IgD-negative memory B cell (primary cell): Measurements from ENCODE around the gene SHISA3. TPM values are rescaled to one million over a fixed set of nuclear protein-coding genes. Genes with fewer than 3 reads are reported as not detected.
"Not testable (repeated sequence)": the region's sequence is repeated elsewhere in the genome, so short reads cannot be mapped to it uniquely, and the experiment has no call there.

ENCODE experiments used
- H3K27ac Mint-ChIP-seq, 3 donors: one replicate each; pipeline ENCODE4 v1.8.0; 2020 to 2022; ENCODE audit warnings: mild to moderate bottlenecking in 3 of 3, mixed read lengths in 3 of 3, moderate library complexity in 1 of 3
- H3K27me3 Mint-ChIP-seq: one replicate; pipeline ENCODE4 v1.8.0; 2021; ENCODE audit warnings: mixed read lengths
- H3K36me3 Mint-ChIP-seq: one replicate; pipeline ENCODE4 v1.8.0; 2020; ENCODE audit warnings: mild to moderate bottlenecking, mixed read lengths
- H3K4me1 Mint-ChIP-seq, 3 donors: one replicate each; pipeline ENCODE4 v1.8.0; 2020 to 2022; ENCODE audit warnings: mixed read lengths in 3 of 3, mild to moderate bottlenecking in 1 of 3
- H3K4me3 Mint-ChIP-seq, 4 donors: one replicate each; pipeline ENCODE4 v1.8.0; 2020 to 2022; ENCODE audit warnings: mild to moderate bottlenecking in 4 of 4, mixed read lengths in 4 of 4, moderate library complexity in 3 of 4
- H3K9me3 Mint-ChIP-seq, 3 donors: one replicate each; pipeline ENCODE4 v1.8.0; 2020 to 2021; ENCODE audit warnings: mixed read lengths in 3 of 3, mild to moderate bottlenecking in 1 of 3
- polyA plus RNA-seq: library from polyadenylated mRNA; unstranded; fragments of 300-500 nt; fragmentation: Illumina TruSeq; gene quantifications from one replicate; pipeline ENCODE4 v1.2.3, GENCODE V29; 2021

SHISA3 gene
- polyA plus RNA-seq, 1 donor from 2014 or later: 0.53 TPM

- Mint-ChIP-seq H3K27me3 (no peaks in the 10 kb centered on the region), H3K9me3 (peaks cover 0 to 3% (median 0%) of the 10 kb centered on the region in 3 donors), H3K4me1 (no peaks in the 10 kb centered on the region), H3K4me3 (no peak overlapping the region), H3K27ac (no peak overlapping the region), H3K36me3 (no peaks in the 10 kb centered on the region)
Observed at GRCh38 chr4:42371305-42372252, 25.7 kb upstream of the SHISA3 start.

DNA sequence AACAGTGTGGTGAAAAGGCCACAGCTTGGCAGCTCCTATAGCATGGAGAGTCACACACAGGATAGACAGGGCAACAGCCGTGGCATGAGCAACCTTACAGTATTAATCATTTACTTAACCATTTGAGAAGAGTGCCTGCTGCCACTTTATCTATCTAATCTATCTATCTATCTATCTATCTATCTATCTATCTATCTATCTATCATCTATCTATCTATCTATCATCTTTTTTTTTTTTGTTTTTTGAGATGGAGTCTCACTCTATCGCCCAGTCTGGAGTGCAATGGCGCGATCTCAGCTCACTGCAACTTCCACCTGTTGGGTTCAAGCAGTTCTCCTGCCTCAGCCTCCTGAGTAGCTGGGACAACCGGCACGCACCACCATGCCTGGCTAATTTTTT, 25.0 kb upstream of the SHISA3 start:
- H3K4me1 Mint-ChIP-seq, H3K4me3 Mint-ChIP-seq, H3K9me3 Mint-ChIP-seq, H3K27me3 Mint-ChIP-seq, H3K36me3 Mint-ChIP-seq, H3K27ac Mint-ChIP-seq: not testable (repeated sequence)

GRCh38 chr4:42377497-42377896, 19.8 kb upstream of the SHISA3 start:
- Mint-ChIP-seq H3K4me1 (no peaks in the 10 kb centered on the region), H3K4me3 (no peak overlapping the region), H3K27me3 (peaks cover 4% of the 10 kb centered on the region), H3K9me3 (peaks cover 0 to 3% (median 0%) of the 10 kb centered on the region in 3 donors), H3K36me3 (no peaks in the 10 kb centered on the region), H3K27ac (no peak overlapping the region)

DNA sequence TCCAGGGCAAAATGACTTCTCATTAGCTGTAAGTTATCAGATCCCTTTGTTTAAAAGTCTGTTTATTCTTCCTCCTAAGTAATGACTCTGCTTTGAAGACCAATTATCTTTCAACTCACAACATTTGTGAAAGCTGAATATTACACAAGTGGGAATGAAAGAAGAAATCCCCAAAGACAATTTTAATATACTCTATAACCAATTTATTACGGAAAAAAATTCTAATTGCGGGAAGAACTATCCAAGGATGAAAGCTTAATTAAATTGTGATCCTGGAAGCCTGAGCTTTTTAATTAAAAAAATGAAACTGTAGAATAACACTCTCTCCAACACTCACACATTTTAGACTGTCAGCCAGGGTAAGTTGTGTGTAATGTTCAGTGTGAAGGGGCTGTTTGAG, 15.6 kb upstream of the SHISA3 start:
- H3K9me3 Mint-ChIP-seq: peaks cover 0 to under 1% (median 0%) of the 10 kb centered on the region in 3 donors
- no peak overlapping the region for H3K27ac Mint-ChIP-seq
- peaks cover 4% of the 10 kb centered on the region for H3K27me3 Mint-ChIP-seq
- H3K36me3 Mint-ChIP-seq: no peaks in the 10 kb centered on the region
- H3K4me1 Mint-ChIP-seq: no peaks in the 10 kb centered on the region
- no peak overlapping the region for H3K4me3 Mint-ChIP-seq

- H3K9me3 Mint-ChIP-seq: peaks cover 0 to 4% (median 0%) of the 10 kb centered on the region in 3 donors
- no peaks in the 10 kb centered on the region for H3K27me3 Mint-ChIP-seq
- H3K4me3 Mint-ChIP-seq: no peak overlapping the region
- H3K36me3 Mint-ChIP-seq: peaks cover 3% of the 10 kb centered on the region
- H3K4me1 Mint-ChIP-seq: peaks cover 3 to 8% (median 4%) of the 10 kb centered on the region in 3 donors
- H3K27ac Mint-ChIP-seq: no peak overlapping the region
Observed at GRCh38 chr4:42385516-42385915, 11.8 kb upstream of the SHISA3 start.

DNA sequence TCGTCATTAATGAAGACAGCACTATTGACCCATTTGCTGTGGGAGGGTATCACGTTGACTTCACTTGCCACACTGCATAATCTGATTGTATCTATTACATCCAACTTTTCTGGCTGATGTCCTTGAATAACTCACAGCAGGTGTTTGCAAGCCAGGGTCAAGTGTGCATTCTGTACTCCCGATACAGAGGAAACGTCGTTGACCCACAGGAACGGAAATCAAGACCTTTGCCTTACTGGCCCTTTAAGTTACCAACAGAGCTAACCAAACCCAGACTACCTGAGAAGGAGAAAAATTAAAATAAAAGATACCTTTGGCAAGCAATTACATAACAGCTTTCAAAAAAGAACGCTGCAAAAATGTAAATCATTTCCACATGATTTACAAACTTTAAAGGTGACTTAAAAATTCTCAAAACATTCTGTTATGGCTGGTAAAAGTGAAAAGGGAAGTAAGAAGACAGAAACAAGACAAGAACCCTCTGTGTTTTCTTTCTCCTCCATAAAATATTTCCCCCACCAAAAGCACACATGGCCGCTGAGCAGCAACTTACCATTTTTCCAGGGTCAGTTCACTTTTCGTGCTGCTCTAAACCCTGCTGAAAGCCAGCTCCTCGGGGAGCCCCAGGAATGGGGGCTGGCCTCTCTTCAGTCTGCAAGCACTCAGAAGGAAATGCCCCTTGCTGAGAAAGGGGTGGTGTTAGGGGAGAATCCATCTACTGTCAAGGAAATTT, 6.5 kb upstream of the SHISA3 start:
- peaks cover 1% of the 10 kb centered on the region for H3K27me3 Mint-ChIP-seq
- peaks cover 0 to 4% (median 0%) of the 10 kb centered on the region in 3 donors for H3K9me3 Mint-ChIP-seq
- H3K4me3 Mint-ChIP-seq: peak overlapping the region; percentile 28 to 88 (median 65)
- H3K27ac Mint-ChIP-seq: peak overlapping the region in 2 of 3 donors; percentile 55 to 70
- H3K36me3 Mint-ChIP-seq: peaks cover 6% of the 10 kb centered on the region
- peaks cover 13 to 26% (median 23%) of the 10 kb centered on the region in 3 donors for H3K4me1 Mint-ChIP-seq

DNA sequence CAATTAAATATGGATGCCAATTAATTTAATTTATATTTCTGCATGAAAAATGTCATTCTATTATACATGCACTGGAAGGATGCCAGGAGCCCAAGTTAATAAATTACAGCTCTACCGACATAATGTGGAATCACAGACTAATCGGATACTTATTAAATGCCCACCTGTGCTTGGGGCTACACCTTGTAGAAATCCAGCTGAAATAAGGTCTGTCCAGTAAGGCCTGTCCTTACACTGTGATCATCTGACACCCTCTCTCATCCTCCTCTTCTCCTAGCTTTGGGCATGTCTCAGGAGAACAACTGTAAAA, 6.0 kb upstream of the SHISA3 start:
- Mint-ChIP-seq H3K27ac (peak overlapping the region in 1 of 3 donors; percentile 70), H3K27me3 (peaks cover 2% of the 10 kb centered on the region), H3K9me3 (peaks cover 0 to 4% (median 0%) of the 10 kb centered on the region in 3 donors), H3K4me1 (peaks cover 13 to 28% (median 24%) of the 10 kb centered on the region in 3 donors), H3K36me3 (peaks cover 6% of the 10 kb centered on the region), H3K4me3 (peak overlapping the region in 2 of 4 donors; percentile 61 to 69)

DNA sequence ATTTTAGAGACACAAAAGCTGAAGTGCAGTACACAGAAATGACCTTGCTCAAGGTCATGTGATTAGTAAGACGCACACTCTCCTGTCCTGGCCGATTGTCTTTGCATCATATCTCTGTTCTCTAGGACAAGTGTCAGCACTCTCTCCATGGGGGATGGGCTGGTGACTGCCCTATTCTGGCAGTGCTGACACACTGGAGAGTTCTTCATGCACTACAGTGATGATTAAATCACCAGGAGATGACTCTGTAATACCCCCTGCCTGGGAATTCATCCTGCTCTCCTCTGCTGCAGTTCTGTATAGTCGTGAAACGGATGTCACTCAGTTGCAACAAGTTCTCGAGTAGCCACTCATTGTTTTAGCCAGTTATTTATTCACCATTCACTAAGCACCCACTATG, 5.3 kb upstream of the SHISA3 start:
- no peak overlapping the region for H3K27ac Mint-ChIP-seq
- H3K27me3 Mint-ChIP-seq: peaks cover 9% of the 10 kb centered on the region
- H3K36me3 Mint-ChIP-seq: peaks cover 4% of the 10 kb centered on the region
- H3K4me3 Mint-ChIP-seq: peak overlapping the region in 1 of 4 donors; percentile 18
- peaks cover 0 to under 1% (median 0%) of the 10 kb centered on the region in 3 donors for H3K9me3 Mint-ChIP-seq
- peaks cover 18 to 34% (median 30%) of the 10 kb centered on the region in 3 donors for H3K4me1 Mint-ChIP-seq

- Mint-ChIP-seq H3K36me3 (peaks cover 3% of the 10 kb centered on the region), H3K27ac (no peak overlapping the region), H3K4me3 (no peak overlapping the region), H3K27me3 (peaks cover 14% of the 10 kb centered on the region), H3K4me1 (peaks cover 18 to 35% (median 30%) of the 10 kb centered on the region in 3 donors), H3K9me3 (no peaks in the 10 kb centered on the region)
Observed at GRCh38 chr4:42392436-42392835, 4.9 kb upstream of the SHISA3 start.

- no peak overlapping the region for H3K4me3 Mint-ChIP-seq
- H3K36me3 Mint-ChIP-seq: peaks cover 3% of the 10 kb centered on the region
- no peaks in the 10 kb centered on the region for H3K9me3 Mint-ChIP-seq
- peaks cover 40% of the 10 kb centered on the region for H3K27me3 Mint-ChIP-seq
- H3K27ac Mint-ChIP-seq: no peak overlapping the region
- peaks cover 21 to 38% (median 35%) of the 10 kb centered on the region in 3 donors for H3K4me1 Mint-ChIP-seq
Observed at GRCh38 chr4:42395595-42395994, 1.7 kb upstream of the SHISA3 start.

GRCh38 chr4:42396361-42396751, 932 bp upstream of the SHISA3 start:
- Mint-ChIP-seq H3K4me1 (peaks cover 19 to 33% (median 28%) of the 10 kb centered on the region in 3 donors), H3K9me3 (no peaks in the 10 kb centered on the region), H3K27ac (peak overlapping the region in 1 of 3 donors; percentile 65), H3K4me3 (peak overlapping the region; percentile 88 to 94 (median 92)), H3K27me3 (peaks cover 47% of the 10 kb centered on the region), H3K36me3 (peaks cover 3% of the 10 kb centered on the region)

GRCh38 chr4:42397635-42398170, 415 bp downstream of the SHISA3 start:
- H3K9me3 Mint-ChIP-seq: no peaks in the 10 kb centered on the region
- H3K27me3 Mint-ChIP-seq: peaks cover 49% of the 10 kb centered on the region
- peak overlapping the region; percentile 88 to 94 (median 94) for H3K4me3 Mint-ChIP-seq
- peaks cover 3% of the 10 kb centered on the region for H3K36me3 Mint-ChIP-seq
- H3K4me1 Mint-ChIP-seq: peaks cover 19 to 27% (median 25%) of the 10 kb centered on the region in 3 donors
- H3K27ac Mint-ChIP-seq: peak overlapping the region in 1 of 3 donors; percentile 50

DNA sequence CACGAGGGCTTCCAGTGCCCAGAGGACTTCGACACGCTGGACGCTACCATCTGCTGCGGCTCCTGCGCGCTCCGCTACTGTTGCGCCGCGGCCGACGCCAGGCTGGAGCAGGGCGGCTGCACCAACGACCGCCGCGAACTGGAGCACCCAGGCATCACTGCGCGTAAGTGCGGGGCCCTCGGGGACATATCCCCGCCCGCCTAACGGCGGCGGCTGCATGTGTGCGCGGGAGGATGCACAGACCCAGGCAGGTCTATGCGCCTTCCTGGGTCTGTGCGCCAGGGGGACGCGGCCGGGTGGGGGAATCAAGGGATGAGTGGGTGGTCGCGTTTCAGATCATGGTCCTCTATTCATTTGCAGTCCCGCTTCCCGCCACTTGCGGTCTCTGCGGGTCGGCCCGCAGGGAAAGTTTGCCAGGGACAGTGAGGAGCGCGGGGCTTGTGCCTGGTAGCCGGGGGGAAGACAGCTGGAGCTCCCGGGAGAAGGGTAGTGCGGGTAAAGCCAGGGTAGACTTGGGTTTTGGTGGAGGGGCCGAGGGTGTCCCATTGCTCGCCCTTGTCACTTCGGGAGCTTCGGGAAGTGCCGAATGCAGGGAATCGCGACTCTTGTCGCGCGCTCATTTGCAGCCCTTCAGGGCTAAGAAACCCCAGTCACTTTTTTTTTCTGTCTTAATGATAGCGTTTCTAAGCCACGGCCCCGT, 1.0 kb downstream of the SHISA3 start:
- Mint-ChIP-seq H3K9me3 (no peaks in the 10 kb centered on the region), H3K4me3 (peak overlapping the region; percentile 88 to 94 (median 91)), H3K4me1 (peaks cover 17 to 25% (median 23%) of the 10 kb centered on the region in 3 donors), H3K27ac (peak overlapping the region in 1 of 3 donors; percentile 50), H3K36me3 (peaks cover 3% of the 10 kb centered on the region), H3K27me3 (peaks cover 49% of the 10 kb centered on the region)

- H3K4me3 Mint-ChIP-seq: peak overlapping the region; percentile 88 to 94 (median 91)
- no peaks in the 10 kb centered on the region for H3K9me3 Mint-ChIP-seq
- peaks cover 49% of the 10 kb centered on the region for H3K27me3 Mint-ChIP-seq
- no peak overlapping the region for H3K27ac Mint-ChIP-seq
- H3K36me3 Mint-ChIP-seq: peaks cover 3% of the 10 kb centered on the region
- peaks cover 14 to 20% (median 18%) of the 10 kb centered on the region in 3 donors for H3K4me1 Mint-ChIP-seq
Observed at GRCh38 chr4:42398871-42399331, 1.6 kb downstream of the SHISA3 start.
